T-helper 2 cell treated with Interferon-gamma antibody and Interleukin-4, amounts not matched to agents 100 ng/mL and 5 ng/mL, for 36 hours (primary cell): ENCODE results near the gene CHRNA4. TPM values are rescaled to one million over a fixed set of nuclear protein-coding genes. Genes with fewer than 3 reads are reported as not detected.
"Not testable (repeated sequence)": the region's sequence is repeated elsewhere in the genome, so short reads cannot be mapped to it uniquely, and the experiment has no call there.

Source experiments
- intact Hi-C: fragments of 100-400 bp; cut with micrococcal nuclease; formaldehyde crosslinking; loops from one replicate; pipeline ENCODE4 v1.15.1; 2023
- total RNA-seq: library from RNA; stranded (reverse); gene quantifications from 2 replicates; pipeline ENCODE4 v1.2.3, GENCODE V29; 2022

CHRNA4 gene
- total RNA-seq, 1 donor from 2014 or later: not detected

DNA sequence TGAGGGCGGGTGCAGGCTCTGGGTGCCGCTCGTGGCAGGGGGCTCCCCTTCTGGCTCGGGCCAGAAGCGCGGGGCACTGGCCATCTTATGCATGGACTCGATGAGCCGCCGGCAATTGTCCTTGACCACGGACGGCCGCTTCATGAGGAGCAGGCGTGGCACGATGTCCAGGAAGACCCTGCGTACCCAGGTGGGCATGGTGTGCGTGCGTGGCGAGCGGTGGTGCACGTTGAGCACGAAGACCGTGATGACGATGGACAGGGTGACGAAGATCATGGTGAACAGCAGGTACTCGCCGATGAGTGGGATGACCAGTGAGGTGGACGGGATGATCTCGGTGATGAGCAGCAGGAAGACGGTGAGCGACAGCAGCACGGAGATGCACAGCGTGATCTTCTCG lies 11.0 kb downstream of the CHRNA4 start:
- intact Hi-C loops: no loop called here

- intact Hi-C loops: no loop called here
These were observed 11.6 kb downstream of the CHRNA4 start for GRCh38 chr20:63349516-63349895.

DNA sequence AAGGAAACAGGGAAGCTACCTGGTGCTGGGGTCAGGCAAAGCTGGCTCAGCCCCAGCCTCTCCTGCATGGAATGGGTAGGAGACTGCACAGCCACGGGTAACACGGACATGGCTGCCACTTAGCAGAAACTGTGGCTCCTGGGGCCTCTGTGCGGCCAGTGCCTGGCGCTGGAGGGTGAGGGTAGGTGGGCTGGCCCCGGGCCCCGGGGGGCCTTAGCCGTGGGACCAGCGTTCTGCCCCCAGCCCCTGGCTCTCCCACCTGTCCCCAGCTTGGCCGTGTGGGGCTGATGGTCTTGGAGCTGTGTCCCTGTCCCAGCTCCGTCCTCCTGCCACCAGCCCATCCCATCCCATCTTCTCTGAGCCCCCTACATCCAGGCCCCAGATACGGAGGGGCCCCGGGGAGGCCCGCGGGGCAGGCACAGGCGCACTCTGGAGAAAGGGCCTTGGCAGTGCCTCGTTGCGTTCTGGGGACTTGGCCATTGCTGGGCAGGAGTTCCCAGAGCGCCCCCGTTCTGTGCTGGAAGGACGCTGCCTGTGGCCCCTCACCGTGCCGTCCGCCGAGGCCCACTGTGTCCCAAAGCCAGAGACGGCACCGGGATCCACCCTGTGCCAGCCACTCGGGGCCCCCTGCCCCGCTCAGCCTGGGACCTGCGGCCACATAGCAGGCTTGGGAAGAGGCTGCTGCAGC lies 12.2 kb downstream of the CHRNA4 start:
- intact Hi-C loops: no loop called here

- intact Hi-C loops: no loop called here
These were observed 13.0 kb downstream of the CHRNA4 start for GRCh38 chr20:63347950-63348827.

- intact Hi-C loops: no loop called here
These were observed 13.9 kb downstream of the CHRNA4 start for GRCh38 chr20:63347081-63347741.

DNA sequence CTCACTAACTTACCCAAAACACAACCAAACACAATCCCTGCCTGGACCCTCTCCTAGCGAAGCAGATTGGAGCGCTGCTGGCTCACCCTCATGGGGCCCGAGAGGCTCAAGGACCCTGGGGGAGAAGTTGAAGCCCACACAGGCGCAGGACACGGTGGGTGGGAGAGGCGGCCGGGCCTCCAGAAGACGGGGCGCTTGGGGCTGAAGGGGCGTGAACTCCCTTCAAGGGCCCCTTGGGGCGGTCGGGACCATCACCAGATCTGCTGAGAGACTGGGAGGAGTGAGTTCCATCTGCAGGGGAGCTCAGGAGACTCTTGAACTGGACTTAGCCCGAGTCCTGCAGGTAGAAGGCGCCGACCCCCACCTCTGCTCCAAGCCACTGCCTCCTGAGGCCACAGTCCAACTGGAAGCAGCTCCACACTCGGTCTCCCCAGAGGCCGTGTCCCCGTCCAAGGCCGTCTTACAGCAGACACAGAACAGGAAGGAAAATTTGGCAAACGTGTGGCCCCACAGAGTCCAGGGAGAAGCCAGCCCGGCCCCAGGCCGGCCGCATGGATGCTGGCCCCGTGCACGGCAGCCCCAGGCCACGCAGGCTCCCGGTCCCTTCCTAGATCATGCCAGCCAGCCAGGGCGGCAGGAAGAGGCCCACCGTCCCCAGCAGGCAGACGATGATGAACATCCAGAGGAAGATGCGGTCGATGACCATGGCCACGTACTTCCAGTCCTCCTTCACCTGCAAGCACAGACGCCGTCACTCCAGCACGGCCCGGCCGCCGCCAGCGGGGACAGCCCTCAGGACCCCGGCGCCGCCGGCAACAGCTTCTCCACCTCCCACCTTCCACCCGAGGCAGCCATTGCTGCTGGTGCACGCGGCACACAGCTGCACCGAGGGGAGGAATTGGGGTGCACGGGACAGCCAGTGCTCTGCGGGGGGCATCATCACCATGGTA lies 14.7 kb downstream of the CHRNA4 start:
- intact Hi-C loops: no loop called here

DNA sequence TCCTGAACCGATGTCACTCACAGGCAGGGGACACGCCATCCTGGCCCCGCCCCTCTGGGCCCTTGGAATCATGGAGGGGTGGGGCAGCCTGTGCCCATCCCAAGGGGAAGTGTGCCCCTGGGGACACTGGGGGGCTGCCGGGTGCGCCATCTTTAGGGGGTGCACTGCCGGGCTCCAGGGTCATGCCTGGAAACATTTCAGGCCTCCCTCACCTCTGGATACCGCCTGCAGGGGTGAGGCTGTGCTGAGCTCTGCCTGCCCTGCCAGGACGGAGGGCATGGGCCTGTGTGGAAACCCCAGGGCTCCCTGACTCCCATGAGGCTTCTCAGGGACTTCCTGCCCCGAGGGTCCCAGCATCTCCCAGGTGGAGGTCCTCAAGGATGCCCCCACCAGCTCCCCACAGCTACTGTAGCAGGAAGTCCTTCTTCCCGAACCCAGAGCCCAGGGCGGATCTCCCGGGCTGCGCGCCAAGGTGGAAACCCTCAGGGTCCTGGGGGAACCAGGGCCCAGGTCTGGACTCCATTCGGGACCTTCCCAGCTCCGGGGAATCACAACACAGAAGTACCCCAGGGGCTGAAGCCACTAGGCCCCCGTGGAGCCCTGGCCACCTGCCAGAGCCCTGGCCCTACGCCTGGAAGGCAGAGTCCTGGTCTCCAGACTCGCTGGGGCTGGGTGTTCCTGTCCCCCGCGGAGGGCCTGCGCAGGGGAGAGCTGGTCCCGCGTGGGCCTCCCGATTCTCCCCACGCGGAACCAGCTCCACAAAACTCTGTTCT lies 15.6 kb downstream of the CHRNA4 start:
- intact Hi-C loops: no loop called here

- intact Hi-C loops: no loop called here
These were observed 16.4 kb downstream of the CHRNA4 start for GRCh38 chr20:63344616-63345327.

DNA sequence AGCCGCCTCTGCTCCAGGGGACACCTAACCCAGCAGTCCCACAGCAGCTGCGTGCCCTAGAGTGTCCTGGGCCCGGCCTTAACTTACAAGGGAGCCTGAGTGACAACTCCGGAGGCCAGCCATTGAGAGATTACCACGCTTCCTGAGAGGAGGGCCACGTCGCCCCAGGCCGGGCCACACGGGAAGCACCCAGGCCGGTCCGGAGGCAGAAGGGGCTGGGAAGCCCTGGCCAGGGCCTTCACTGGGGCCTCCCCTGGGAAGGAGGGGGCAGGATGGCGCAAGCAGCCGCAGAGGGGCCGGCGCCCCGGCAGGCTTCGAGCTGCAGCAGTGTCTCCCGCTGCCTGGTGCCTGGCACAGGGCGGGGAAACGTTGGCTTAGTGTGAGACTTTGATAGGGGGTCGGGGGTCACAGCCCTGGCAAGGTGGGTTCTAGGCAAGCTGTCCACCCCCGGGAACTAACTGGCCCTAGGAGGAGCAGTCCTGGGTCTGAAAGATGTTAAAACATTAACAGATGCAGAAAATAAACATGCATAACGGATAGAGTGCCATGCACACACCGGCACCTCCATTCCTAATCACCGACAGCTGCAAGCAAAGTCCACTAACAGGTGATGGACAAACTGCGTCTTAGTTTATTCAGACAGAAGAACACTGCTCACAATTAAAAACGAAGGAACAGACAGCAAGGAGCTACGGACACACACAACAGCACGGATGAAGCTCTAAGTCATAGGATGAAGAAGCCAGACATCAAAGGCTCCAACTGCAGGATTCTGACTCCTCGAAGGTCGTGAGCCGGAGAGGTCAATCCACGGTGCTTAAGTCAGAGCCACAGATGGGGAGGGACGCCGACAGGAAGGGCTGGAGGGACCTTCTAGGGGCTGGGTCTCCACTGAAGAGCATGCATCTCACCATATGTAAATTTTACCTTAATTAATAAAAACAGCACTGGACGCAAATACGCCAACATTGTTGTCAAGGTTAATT lies 17.4 kb downstream of the CHRNA4 start:
- intact Hi-C loops: no loop called here

DNA sequence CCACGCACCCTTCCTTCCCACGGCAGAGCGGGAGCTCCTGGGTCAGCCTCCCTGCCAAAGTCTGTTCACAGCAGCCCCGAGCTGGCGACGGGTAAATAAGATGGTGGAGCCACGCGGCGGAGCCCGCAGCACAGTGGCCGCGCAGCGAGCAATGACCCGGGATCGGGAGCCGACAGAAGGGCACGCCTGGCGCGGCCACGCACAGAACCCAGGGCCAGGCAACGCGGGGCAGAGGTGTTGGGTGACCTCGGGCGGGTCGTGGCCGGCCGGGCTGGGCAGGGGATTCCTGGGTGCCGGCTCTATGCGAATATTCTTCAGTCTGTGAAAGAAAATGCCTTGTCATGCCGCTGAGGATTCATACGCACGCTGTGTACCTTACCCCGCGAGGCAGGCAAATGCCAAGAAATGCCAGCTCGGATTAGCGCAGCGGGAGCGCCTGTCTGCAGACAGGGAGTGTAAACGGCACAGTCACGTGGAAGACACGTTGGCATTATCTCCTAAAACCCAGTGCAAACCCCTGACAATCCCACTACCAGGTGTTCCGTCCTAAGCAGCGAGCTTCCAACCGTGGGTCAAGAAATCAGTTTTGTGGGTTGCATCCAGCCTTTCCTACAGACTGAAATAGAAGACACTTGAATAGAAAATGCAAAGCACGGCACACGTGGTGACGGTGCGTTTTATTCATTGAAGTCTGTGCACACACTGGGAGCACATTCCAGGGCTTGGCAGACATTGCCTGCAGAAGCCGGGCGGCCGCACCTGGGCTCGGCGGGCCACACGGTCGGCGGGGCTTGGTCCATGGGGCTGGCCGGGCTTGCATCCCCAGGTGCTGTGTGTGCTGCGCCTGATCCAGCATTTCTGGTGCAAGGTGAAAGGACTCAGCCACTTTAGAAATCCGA lies 18.3 kb downstream of the CHRNA4 start:
- intact Hi-C loops: no loop called here

DNA sequence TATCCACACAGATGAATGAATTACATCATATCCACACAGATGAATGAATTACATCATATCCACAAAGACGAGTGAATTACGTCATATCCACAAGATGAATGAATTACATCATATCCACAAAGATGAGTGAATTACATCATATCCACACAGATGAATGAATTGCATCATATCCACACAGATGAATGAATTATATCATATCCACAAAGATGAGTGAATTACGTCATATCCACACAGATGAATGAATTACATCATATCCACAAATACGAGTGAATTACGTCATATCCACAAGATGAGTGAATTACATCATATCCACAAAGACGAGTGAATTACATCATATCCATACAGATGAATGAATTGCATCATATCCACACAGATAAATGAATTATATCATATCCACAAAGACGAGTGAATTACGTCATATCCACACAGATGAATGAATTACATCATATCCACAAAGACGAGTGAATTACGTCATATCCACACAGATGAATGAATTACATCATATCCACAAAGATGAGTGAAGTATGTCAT lies 20.9 kb downstream of the CHRNA4 start:
- intact Hi-C loops: not testable (repeated sequence)

DNA sequence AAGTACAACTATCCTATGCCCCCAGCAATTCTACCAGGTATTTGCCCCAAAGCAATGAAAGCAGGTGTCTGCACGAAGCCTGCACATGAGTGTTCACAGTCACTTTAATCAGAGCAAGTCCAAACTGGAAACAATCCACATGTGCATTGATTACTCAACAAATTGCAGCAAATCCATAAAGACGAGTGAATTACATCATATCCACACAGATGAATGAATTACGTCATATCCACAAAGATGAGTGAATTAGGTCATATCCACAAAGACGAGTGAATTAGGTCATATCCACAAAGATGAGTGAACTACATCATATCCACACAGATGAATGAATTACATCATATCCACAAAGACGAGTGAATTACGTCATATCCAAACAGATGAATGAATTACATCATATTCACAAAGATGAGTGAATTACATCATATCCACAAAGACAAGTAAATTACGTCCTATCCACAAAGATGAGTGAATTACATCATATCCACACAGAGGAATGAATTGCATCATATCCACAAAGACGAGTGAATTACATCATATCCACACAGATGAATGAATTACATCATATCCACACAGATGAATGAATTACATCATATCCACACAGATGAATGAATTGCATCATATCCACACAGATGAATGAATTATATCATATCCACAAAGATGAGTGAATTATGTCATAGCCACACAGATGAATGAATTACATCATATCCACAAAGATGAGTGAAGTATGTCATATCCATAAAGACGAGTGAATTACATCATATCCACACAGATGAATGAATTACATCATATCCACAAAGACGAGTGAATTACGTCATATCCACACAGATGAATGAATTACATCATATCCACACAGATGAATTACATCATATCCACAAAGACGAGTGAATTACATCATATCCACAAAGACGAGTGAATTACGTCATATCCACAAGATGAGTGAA lies 21.7 kb downstream of the CHRNA4 start:
- intact Hi-C loops: not testable (repeated sequence)

GRCh38 chr20:63337786-63338420 lies 23.2 kb downstream of the CHRNA4 start:
- intact Hi-C loops: no loop called here

GRCh38 chr20:63336232-63336752 lies 24.9 kb downstream of the CHRNA4 start:
- intact Hi-C loops: no loop called here

DNA sequence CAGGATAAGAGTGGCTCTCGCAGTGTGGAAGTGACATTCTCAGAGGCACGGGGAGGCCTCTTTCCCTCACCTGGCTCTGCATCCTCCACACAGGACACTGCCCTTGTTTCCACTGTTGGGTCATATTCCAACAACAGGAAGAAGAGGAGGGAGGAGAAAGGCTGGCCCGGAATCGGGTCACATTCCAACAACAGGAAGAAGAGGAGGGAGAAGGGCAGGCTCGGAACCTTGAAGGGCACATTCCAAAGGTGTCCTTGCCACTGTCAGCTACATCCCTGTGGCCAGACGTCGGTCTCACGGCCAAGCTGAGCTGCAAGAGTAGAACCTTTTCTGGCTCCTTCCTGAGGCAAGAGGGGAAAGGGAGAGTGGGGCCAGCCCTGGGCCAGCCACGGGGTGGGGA lies 25.4 kb downstream of the CHRNA4 start:
- intact Hi-C loops: no loop called here
